HG02870 (cell line): ENCODE results near the gene PCDHGB5.
A peak's percentile ranks its signal among the peaks of the same experiment; 100 is the strongest.
"Not testable (repeated sequence)": the region's sequence is repeated elsewhere in the genome, so short reads cannot be mapped to it uniquely, and the experiment has no call there.

ENCODE experiments used
- ATAC-seq: cut with Tn5 transposase; IDR thresholded peaks from one replicate; pipeline ENCODE4 v1.9.1; 2021; ENCODE audit warnings: mild to moderate bottlenecking, moderate library complexity; ENCODE audit not compliant: unreplicated experiment

The PCDHGB5 gene

GRCh38 chr5:141375444-141376155 is 22.1 kb upstream of the PCDHGB5 start:
- not testable (repeated sequence) for ATAC-seq

GRCh38 chr5:141382469-141383294 is 15.1 kb upstream of the PCDHGB5 start, which contains the start of gene PCDHGA7:
Gene PCDHGA7, plus strand, starts transcription at chr5:141382742. Its CDS starts 158 bp downstream, at chr5:141382900.
- ATAC-seq, result no peak

- no peak for ATAC-seq
These were observed 14.4 kb upstream of the PCDHGB5 start for GRCh38 chr5:141383345-141383744.

GRCh38 chr5:141384471-141385267 is 13.1 kb upstream of the PCDHGB5 start:
- no peak for ATAC-seq

- not testable (repeated sequence) for ATAC-seq
These were observed 10.0 kb upstream of the PCDHGB5 start, which contains the start of gene PCDHGB4 for GRCh38 chr5:141387557-141388311. Gene PCDHGB4, plus strand, starts transcription at chr5:141387698. Its CDS starts 187 bp downstream, at chr5:141387885.

- ATAC-seq, result no peak
These were observed 9.1 kb upstream of the PCDHGB5 start for GRCh38 chr5:141388661-141389060.

- no peak for ATAC-seq
These were observed 8.3 kb upstream of the PCDHGB5 start for GRCh38 chr5:141389153-141390042.

GRCh38 chr5:141392429-141393198 is 5.1 kb upstream of the PCDHGB5 start, which contains the start of gene PCDHGA8:
Gene PCDHGA8, plus strand, starts transcription at chr5:141392633. Its CDS starts 181 bp downstream, at chr5:141392814.
- ATAC-seq, result no peak

GRCh38 chr5:141393267-141393666 is 4.5 kb upstream of the PCDHGB5 start:
- no peak for ATAC-seq

GRCh38 chr5:141394401-141395187 is 3.2 kb upstream of the PCDHGB5 start:
- not testable (repeated sequence) for ATAC-seq

- no peak for ATAC-seq
These were observed 861 bp downstream of the PCDHGB5 start for GRCh38 chr5:141398608-141399007.

- ATAC-seq, result no peak
These were observed 2.0 kb downstream of the PCDHGB5 start for GRCh38 chr5:141399555-141400258.

GRCh38 chr5:141402553-141403243 is 5.0 kb downstream of the PCDHGB5 start, which contains the start of gene PCDHGA9:
Gene PCDHGA9, plus strand, starts transcription at chr5:141402778. Its CDS starts 175 bp downstream, at chr5:141402953.
- no peak for ATAC-seq

- no peak for ATAC-seq
These were observed 5.6 kb downstream of the PCDHGB5 start for GRCh38 chr5:141403387-141403786.

GRCh38 chr5:141407790-141408505 is 10.2 kb downstream of the PCDHGB5 start, which contains the start of gene PCDHGB6:
Gene PCDHGB6, plus strand, starts transcription at chr5:141408021. Its CDS starts 182 bp downstream, at chr5:141408203.
- peak; percentile 69 for ATAC-seq
